ENCODE data around the gene KLHL14. TPM values are rescaled to one million over a fixed set of nuclear protein-coding genes. Genes with fewer than 3 reads are reported as not detected.

Gene KLHL14
- total RNA-seq, 1 donor from 2014 or later: 46.5 TPM

- H3K36me3 Mint-ChIP-seq (ENCODE audit: low read depth): peaks cover 27% of the 10 kb centered on the region
- H3K9me3 Mint-ChIP-seq: no peaks in the 10 kb centered on the region
- no peaks in the 10 kb centered on the region for H3K27me3 Mint-ChIP-seq
- TF ChIP-seq CTCF (IDR thresholded peaks at IDR 0.05): no peak
- intact Hi-C loops (cut with micrococcal nuclease): no loop called here
- CTCF ChIA-PET: interaction anchor here (1.1 kb wide), 2 partner anchors 8 to 213 kb away, joined by 3 read pairs; no protein-coding TSS in a partner anchor
- DNase-seq (no peak), ATAC-seq (ENCODE audit: low read depth) (no peak)
- POLR2A ChIA-PET: no interaction called here
- H3K27ac Mint-ChIP-seq: no peak overlapping the region
- peaks cover 11% of the 10 kb centered on the region for H3K4me1 Mint-ChIP-seq
- no peak overlapping the region for H3K4me3 Mint-ChIP-seq
Measured at GRCh38 chr18:32707147-32707546, 65.7 kb downstream of the KLHL14 start.

- H3K36me3 Mint-ChIP-seq (ENCODE audit: low read depth): peaks cover 15% of the 10 kb centered on the region
- no peak overlapping the region for H3K27ac Mint-ChIP-seq
- no peak overlapping the region for H3K4me3 Mint-ChIP-seq
- ATAC-seq (ENCODE audit: low read depth) (no peak), DNase-seq (no peak)
- no peaks in the 10 kb centered on the region for H3K27me3 Mint-ChIP-seq
- ChIA-PET POLR2A (no interaction called here), CTCF (no interaction called here)
- intact Hi-C loops (cut with micrococcal nuclease): no loop called here
- peaks cover 22% of the 10 kb centered on the region for H3K4me1 Mint-ChIP-seq
- no peaks in the 10 kb centered on the region for H3K9me3 Mint-ChIP-seq
- no peak for TF ChIP-seq CTCF (IDR thresholded peaks at IDR 0.05)
Measured at GRCh38 chr18:32701313-32701712, 71.5 kb downstream of the KLHL14 start.

- POLR2A ChIA-PET: no interaction called here
- TF ChIP-seq CTCF (IDR thresholded peaks at IDR 0.05): no peak
- Mint-ChIP-seq H3K4me3 (no peak overlapping the region), H3K4me1 (peaks cover 11% of the 10 kb centered on the region), H3K27me3 (no peaks in the 10 kb centered on the region), H3K36me3 (ENCODE audit: low read depth) (peaks cover 32% of the 10 kb centered on the region), H3K27ac (no peak overlapping the region), H3K9me3 (no peaks in the 10 kb centered on the region)
- intact Hi-C loops (cut with micrococcal nuclease): no loop called here
- CTCF ChIA-PET: no interaction called here
- DNase-seq (no peak), ATAC-seq (ENCODE audit: low read depth) (no peak)
Measured at GRCh38 chr18:32698153-32698552, 74.7 kb downstream of the KLHL14 start.

- DNase-seq (no peak), ATAC-seq (ENCODE audit: low read depth) (no peak)
- H3K27ac Mint-ChIP-seq: no peak overlapping the region
- peaks cover 42% of the 10 kb centered on the region for H3K36me3 Mint-ChIP-seq (ENCODE audit: low read depth)
- POLR2A ChIA-PET: no interaction called here
- H3K4me1 Mint-ChIP-seq: peaks cover 8% of the 10 kb centered on the region
- no peaks in the 10 kb centered on the region for H3K9me3 Mint-ChIP-seq
- no peaks in the 10 kb centered on the region for H3K27me3 Mint-ChIP-seq
- no peak overlapping the region for H3K4me3 Mint-ChIP-seq
- TF ChIP-seq CTCF (IDR thresholded peaks at IDR 0.05): no peak
- intact Hi-C loops (cut with micrococcal nuclease): no loop called here
- CTCF ChIA-PET: no interaction called here
Measured at GRCh38 chr18:32696376-32696775, 76.4 kb downstream of the KLHL14 start.

GRCh38 chr18:32695534-32695933, 77.3 kb downstream of the KLHL14 start:
- intact Hi-C loops (cut with micrococcal nuclease): no loop called here
- ChIA-PET CTCF (no interaction called here), POLR2A (no interaction called here)
- peaks cover 1% of the 10 kb centered on the region for H3K4me1 Mint-ChIP-seq
- no peak overlapping the region for H3K27ac Mint-ChIP-seq
- no peak overlapping the region for H3K4me3 Mint-ChIP-seq
- ATAC-seq (ENCODE audit: low read depth): no peak
- peaks cover 37% of the 10 kb centered on the region for H3K36me3 Mint-ChIP-seq (ENCODE audit: low read depth)
- no peaks in the 10 kb centered on the region for H3K9me3 Mint-ChIP-seq
- TF ChIP-seq CTCF (IDR thresholded peaks at IDR 0.05): no peak
- no peaks in the 10 kb centered on the region for H3K27me3 Mint-ChIP-seq
- DNase-seq: no peak
